Upper lobe of left lung (tissue), 4 donors: ENCODE results near the gene OPN5.
A peak's percentile ranks its signal among the peaks of the same experiment; 100 is the strongest.

Source experiments
- CTCF ChIP-seq, 6 experiments: fragments of 450-650 bp in 4 of 6; fragments of 200-600 bp in 2 of 6; sonication (generic) in 2 of 6; IDR thresholded peaks; one replicate each; pipeline ENCODE4 v1.5.1; 2016 to 2019; ENCODE audit warnings: antibody characterized with exemption in 6 of 6
- EP300 ChIP-seq, 4 donors: sonication (generic); formaldehyde crosslinking; IDR thresholded peaks; one replicate each; pipeline ENCODE4 v1.5.1; 2017; ENCODE audit warnings: antibody characterized with exemption in 4 of 4, control low read depth in 2 of 4
- POLR2A ChIP-seq, 4 donors: fragments of 450-650 bp; IDR thresholded peaks; one replicate each; pipeline ENCODE4 v1.5.1; 2016 to 2017; ENCODE audit warnings: antibody characterized with exemption in 4 of 4, mild to moderate bottlenecking in 2 of 4

DNA sequence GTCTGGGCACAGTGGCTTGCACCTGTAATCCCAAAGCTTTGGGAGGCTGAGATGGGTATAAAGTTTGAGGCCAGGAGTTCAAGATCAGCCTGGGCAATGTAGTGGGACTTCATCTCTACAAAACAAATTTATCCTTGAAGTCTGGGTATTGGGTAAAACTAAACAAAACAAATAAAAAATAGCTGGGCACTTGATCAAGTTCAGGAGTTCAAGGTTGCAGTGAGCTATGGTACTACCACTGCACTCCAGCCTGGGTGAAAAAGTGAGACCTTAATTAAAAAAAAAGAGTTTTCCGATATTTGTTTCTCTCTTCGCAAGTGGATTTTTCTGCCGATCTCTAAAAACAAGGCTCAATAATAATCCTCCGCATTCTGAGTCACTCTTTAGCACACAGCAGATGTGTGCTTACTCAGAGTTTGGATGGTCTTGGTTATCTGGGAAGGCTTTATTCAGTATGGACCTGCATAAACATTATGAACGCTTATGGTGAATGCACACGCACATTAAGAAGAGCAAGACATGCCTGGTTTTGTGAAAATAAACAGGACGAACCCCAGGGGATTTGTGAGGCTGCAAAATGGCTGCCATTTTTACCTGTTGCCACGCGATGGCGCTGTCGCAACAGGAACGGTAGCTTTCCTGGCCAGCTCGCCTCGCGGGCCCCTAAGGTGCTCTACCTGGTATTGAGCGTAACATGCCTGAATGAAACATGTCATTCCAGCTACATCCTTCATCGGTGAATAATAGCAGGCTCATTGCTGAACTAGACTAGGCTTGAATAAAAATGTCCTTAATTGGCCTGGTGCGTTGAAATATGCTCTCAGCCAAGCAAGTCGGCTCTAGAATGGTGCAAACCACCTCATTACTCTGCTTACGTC lies 6.0 kb downstream of the OPN5 start:
- TF ChIP-seq CTCF (IDR thresholded peaks at IDR 0.05): peak; percentile 55 to 86 (median 72)
- no peak for TF ChIP-seq POLR2A (IDR thresholded peaks at IDR 0.05)
- TF ChIP-seq EP300 (IDR thresholded peaks at IDR 0.05): no peak
